H9 (cell line): Measurements from ENCODE around the gene SLC12A1. TPM values are rescaled to one million over a fixed set of nuclear protein-coding genes. Genes with fewer than 3 reads are reported as not detected.

Source experiments
- DNase-seq: peaks from one replicate; pipeline ENCODE4 v3.0.0-alpha.2; 2017
- H2AFZ ChIP-seq: one replicate; pipeline ENCODE4 v1.6.1; 2013; ENCODE audit warnings: mild to moderate bottlenecking, low read length, control low read depth, moderate library complexity
- H2AK5ac ChIP-seq: 2 replicates; pipeline ENCODE4 v1.6.1; 2013; ENCODE audit warnings: low read length, control low read depth, mixed read lengths; ENCODE audit not compliant: insufficient read length
- H2BK120ac ChIP-seq: one replicate; pipeline ENCODE4 v1.6.1; 2013; ENCODE audit warnings: low read depth, mild to moderate bottlenecking, low read length, control low read depth, inconsistent platforms; ENCODE audit not compliant: poor library complexity, severe bottlenecking
- H2BK12ac ChIP-seq: 2 replicates; pipeline ENCODE4 v1.6.1; 2013; ENCODE audit warnings: low read length, control low read depth, mixed read lengths, low read depth; ENCODE audit not compliant: insufficient read length
- H2BK15ac ChIP-seq: 2 replicates; pipeline ENCODE4 v1.6.1; 2013; ENCODE audit warnings: low read depth, low read length, control low read depth
- H2BK20ac ChIP-seq: one replicate; pipeline ENCODE4 v1.6.1; 2013; ENCODE audit warnings: low read depth, mild to moderate bottlenecking, low read length, control low read depth, inconsistent platforms; ENCODE audit not compliant: poor library complexity, severe bottlenecking
- H2BK5ac ChIP-seq: 2 replicates; pipeline ENCODE4 v1.6.1; 2013; ENCODE audit warnings: low read length, control low read depth, mixed read lengths; ENCODE audit not compliant: insufficient read length
- H3K14ac ChIP-seq: 2 replicates; pipeline ENCODE4 v1.6.1; 2013; ENCODE audit warnings: low read length, control low read depth; ENCODE audit not compliant: insufficient read depth
- H3K18ac ChIP-seq: 2 replicates; pipeline ENCODE4 v1.6.1; 2013; ENCODE audit warnings: low read depth, mild to moderate bottlenecking, mixed read lengths, low read length, control low read depth; ENCODE audit not compliant: insufficient read length
- H3K23ac ChIP-seq: 2 replicates; pipeline ENCODE4 v1.6.1; 2013; ENCODE audit warnings: low read length, control low read depth, mixed read lengths, low read depth; ENCODE audit not compliant: insufficient read length
- H3K23me2 ChIP-seq: 2 replicates; pipeline ENCODE4 v1.6.1; 2013; ENCODE audit warnings: low read depth, mild to moderate bottlenecking, mixed read lengths, low read length, control low read depth; ENCODE audit not compliant: insufficient read length, poor library complexity, severe bottlenecking
- H3K27ac ChIP-seq: 2 replicates; pipeline ENCODE4 v1.5.1; 2013; ENCODE audit warnings: low read length, control low read depth, mixed read lengths, low read depth; ENCODE audit not compliant: insufficient read length
- H3K27me3 ChIP-seq: 2 replicates; pipeline ENCODE4 v1.6.1; 2013; ENCODE audit warnings: low read length, control low read depth, inconsistent platforms; ENCODE audit not compliant: insufficient read depth
- H3K4ac ChIP-seq: 2 replicates; pipeline ENCODE4 v1.6.1; 2013; ENCODE audit warnings: low read depth, mild to moderate bottlenecking, control low read depth, inconsistent platforms, low read length, moderate library complexity
- H3K4me1 ChIP-seq: 2 replicates; pipeline ENCODE4 v1.6.1; 2013; ENCODE audit warnings: low read length, control low read depth, inconsistent platforms; ENCODE audit not compliant: insufficient read depth
- H3K4me2 ChIP-seq: 2 replicates; pipeline ENCODE4 v1.6.1; 2013; ENCODE audit warnings: low read length, control low read depth, mixed read lengths; ENCODE audit not compliant: insufficient read length, insufficient read depth
- H3K56ac ChIP-seq: 2 replicates; pipeline ENCODE4 v1.6.1; 2013; ENCODE audit warnings: low read depth, mild to moderate bottlenecking, mixed read lengths, low read length, control low read depth; ENCODE audit not compliant: insufficient read length
- H3K79me1 ChIP-seq: 2 replicates; pipeline ENCODE4 v1.6.1; 2013; ENCODE audit warnings: low read depth, mild to moderate bottlenecking, moderate library complexity, low read length, control low read depth, inconsistent platforms; ENCODE audit not compliant: insufficient read depth, poor library complexity, severe bottlenecking
- H3K79me2 ChIP-seq: 2 replicates; pipeline ENCODE4 v1.6.1; 2013; ENCODE audit warnings: low read length, control low read depth, inconsistent platforms; ENCODE audit not compliant: insufficient read depth
- H3K9ac ChIP-seq: 2 replicates; pipeline ENCODE4 v1.6.1; 2013; ENCODE audit warnings: low read length, control low read depth, mixed read lengths; ENCODE audit not compliant: insufficient read length; ENCODE audit errors: extremely low read depth
- H3K9me3 ChIP-seq: one replicate; pipeline ENCODE4 v1.6.1; 2013; ENCODE audit warnings: low read depth, low read length, inconsistent platforms; ENCODE audit not compliant: control insufficient read depth
- H3T11ph ChIP-seq: one replicate; pipeline ENCODE4 v1.6.1; 2013; ENCODE audit warnings: mild to moderate bottlenecking, low read length, control low read depth, inconsistent platforms
- H4K20me1 ChIP-seq: one replicate; pipeline ENCODE4 v1.6.1; 2013; ENCODE audit not compliant: control insufficient read depth, insufficient read length, insufficient read depth
- H4K5ac ChIP-seq: 2 replicates; pipeline ENCODE4 v1.6.1; 2013; ENCODE audit warnings: low read depth, mild to moderate bottlenecking, mixed read lengths, low read length, control low read depth; ENCODE audit not compliant: insufficient read length
- H4K8ac ChIP-seq: replicated peaks from 2 replicates; pipeline ENCODE4 v1.6.1; 2013; ENCODE audit warnings: low read length, control low read depth, mixed read lengths, low read depth; ENCODE audit not compliant: insufficient read length
- H4K91ac ChIP-seq: 2 replicates; pipeline ENCODE4 v1.6.1; 2013; ENCODE audit warnings: low read depth, mild to moderate bottlenecking, moderate library complexity, mixed read lengths, low read length, control low read depth; ENCODE audit not compliant: insufficient read length
- H3K27ac Mint-ChIP-seq, 3 experiments: 2 replicates in 2 of 3; 3 replicates in 1 of 3; pipeline ENCODE4 v1.8.0; 2020 to 2021; ENCODE audit warnings: mixed read lengths in 3 of 3, mild to moderate bottlenecking in 1 of 3, moderate library complexity in 1 of 3
- H3K27me3 Mint-ChIP-seq: 2 replicates; pipeline ENCODE4 v1.8.0; 2021; ENCODE audit warnings: low read depth, mild to moderate bottlenecking, moderate library complexity, mixed read lengths
- H3K36me3 Mint-ChIP-seq, 3 experiments: 2 replicates in 2 of 3; 3 replicates in 1 of 3; pipeline ENCODE4 v1.8.0; 2020 to 2021; ENCODE audit warnings: low read depth in 3 of 3, mixed read lengths in 3 of 3; ENCODE audit not compliant: insufficient read depth in 1 of 3
- H3K4me1 Mint-ChIP-seq, 2 experiments: 2 replicates each; pipeline ENCODE4 v1.8.0; 2020; ENCODE audit warnings: mixed read lengths in 2 of 2
- H3K4me3 Mint-ChIP-seq, 2 experiments: 2 replicates in 1 of 2; 3 replicates in 1 of 2; pipeline ENCODE4 v1.8.0; 2020 to 2021; ENCODE audit warnings: mild to moderate bottlenecking in 2 of 2, mixed read lengths in 2 of 2, moderate library complexity in 1 of 2
- H3K9me3 Mint-ChIP-seq, 2 experiments: 2 replicates in 1 of 2; 3 replicates in 1 of 2; pipeline ENCODE4 v1.8.0; 2020; ENCODE audit warnings: mild to moderate bottlenecking in 2 of 2, mixed read lengths in 2 of 2, moderate library complexity in 1 of 2
- WGBS: extraction: QIAGEN DNeasy Blood & Tissue Kit; methylation state at CpG from one replicate; pipeline ENCODE4 v1.1.7; 2013; ENCODE audit warnings: missing lambda C conversion rate, low lambda C conversion rate, mixed read lengths; ENCODE audit not compliant: insufficient read length; ENCODE audit errors: extremely low coverage; 5-methylcytosine and 5-hydroxymethylcytosine counted together
- total RNA-seq: library from RNA; stranded (reverse); gene quantifications from 2 replicates; pipeline ENCODE4 v1.2.1, GENCODE V29; 2021
- TF ChIP-seq, protein P1 (sequence below): fragments of 200-600 bp; sonication (generic); conservative IDR thresholded peaks from 3 replicates; pipeline ENCODE4 v1.8.0; 2021; ENCODE audit warnings: antibody characterized with exemption, mild to moderate bottlenecking

SLC12A1 gene
- total RNA-seq, 1 experiment from 2014 or later, result 0.07 TPM

DNA sequence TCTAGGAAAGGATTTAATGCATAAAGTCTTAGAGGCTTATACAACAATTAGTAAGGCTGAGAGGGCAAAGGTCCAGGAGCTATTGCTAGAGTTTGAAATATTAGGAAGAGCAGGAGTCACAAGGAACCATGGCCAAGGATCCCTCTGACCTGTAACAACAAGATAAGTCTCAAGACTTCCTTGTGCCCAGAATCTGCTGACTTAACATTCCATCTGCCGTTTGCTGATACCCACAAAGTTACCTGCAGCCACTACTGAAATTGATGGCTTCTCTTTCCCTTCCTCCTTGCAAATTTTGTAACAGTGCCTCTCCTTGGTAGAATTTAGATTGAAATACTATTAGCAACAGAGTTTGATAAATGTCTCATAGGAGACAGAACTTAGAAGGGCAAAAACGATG is 23.4 kb upstream of the SLC12A1 start:
- no peak for DNase-seq
- no peak overlapping the region for H2AK5ac ChIP-seq
- H4K5ac ChIP-seq, result no peak overlapping the region
- no peak overlapping the region for H2BK5ac ChIP-seq
- Mint-ChIP-seq H3K27ac (no peak overlapping the region), H3K27me3 (no peaks in the 10 kb centered on the region), H3K9me3 (no peaks in the 10 kb centered on the region), H3K4me1 (peaks cover 16 to 19% of the 10 kb centered on the region in 2 experiments), H3K4me3 (no peak overlapping the region), H3K36me3 (no peaks in the 10 kb centered on the region)
- H2AFZ ChIP-seq, result no peak overlapping the region
- no peak overlapping the region for H3K23ac ChIP-seq
- H2BK20ac ChIP-seq, result no peak overlapping the region
- no peak overlapping the region for H3K4me2 ChIP-seq
- no peak overlapping the region for H3K56ac ChIP-seq
- H2BK15ac ChIP-seq, result no peak overlapping the region
- no peak overlapping the region for H4K8ac ChIP-seq
- no peaks in the 10 kb centered on the region for H3K23me2 ChIP-seq
- H3K14ac ChIP-seq, result no peak overlapping the region
- no peak overlapping the region for H3K18ac ChIP-seq
- H3K9ac ChIP-seq, result no peak overlapping the region
- H4K20me1 ChIP-seq, result no peaks in the 10 kb centered on the region
- no peak overlapping the region for H2BK120ac ChIP-seq
- no peaks in the 10 kb centered on the region for H3K79me2 ChIP-seq
- no peak overlapping the region for H3K27ac ChIP-seq
- H3K4ac ChIP-seq, result no peak overlapping the region
- H2BK12ac ChIP-seq, result no peak overlapping the region
- no peak overlapping the region for H4K91ac ChIP-seq
- no peak overlapping the region for H3T11ph ChIP-seq
- H3K9me3 ChIP-seq, result no peaks in the 10 kb centered on the region
- no peaks in the 10 kb centered on the region; the same call in 1 of the 2 replicates for H3K4me1 ChIP-seq
- no peaks in the 10 kb centered on the region for H3K27me3 ChIP-seq
- WGBS, result no CpG with 5 or more reads among the region's 2 CpGs
- H3K79me1 ChIP-seq, result no peaks in the 10 kb centered on the region
- TF ChIP-seq, protein P1, sequence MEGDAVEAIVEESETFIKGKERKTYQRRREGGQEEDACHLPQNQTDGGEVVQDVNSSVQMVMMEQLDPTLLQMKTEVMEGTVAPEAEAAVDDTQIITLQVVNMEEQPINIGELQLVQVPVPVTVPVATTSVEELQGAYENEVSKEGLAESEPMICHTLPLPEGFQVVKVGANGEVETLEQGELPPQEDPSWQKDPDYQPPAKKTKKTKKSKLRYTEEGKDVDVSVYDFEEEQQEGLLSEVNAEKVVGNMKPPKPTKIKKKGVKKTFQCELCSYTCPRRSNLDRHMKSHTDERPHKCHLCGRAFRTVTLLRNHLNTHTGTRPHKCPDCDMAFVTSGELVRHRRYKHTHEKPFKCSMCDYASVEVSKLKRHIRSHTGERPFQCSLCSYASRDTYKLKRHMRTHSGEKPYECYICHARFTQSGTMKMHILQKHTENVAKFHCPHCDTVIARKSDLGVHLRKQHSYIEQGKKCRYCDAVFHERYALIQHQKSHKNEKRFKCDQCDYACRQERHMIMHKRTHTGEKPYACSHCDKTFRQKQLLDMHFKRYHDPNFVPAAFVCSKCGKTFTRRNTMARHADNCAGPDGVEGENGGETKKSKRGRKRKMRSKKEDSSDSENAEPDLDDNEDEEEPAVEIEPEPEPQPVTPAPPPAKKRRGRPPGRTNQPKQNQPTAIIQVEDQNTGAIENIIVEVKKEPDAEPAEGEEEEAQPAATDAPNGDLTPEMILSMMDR, result no peak
